OCI-LY7 (cell line): ENCODE results near the gene AGO1.

Experiments
- EZH2phosphoT487 ChIP-seq: fragments of 200-600 bp; sonication (generic); IDR thresholded peaks from 2 replicates; pipeline ENCODE4 v1.6.1; 2018; ENCODE audit warnings: low read depth, borderline replicate concordance, mild to moderate bottlenecking, mixed run types, antibody characterized with exemption, low read length, moderate library complexity, mixed read lengths
- TF ChIP-seq, protein P1 (sequence below): fragments of 200-600 bp; sonication (generic); conservative IDR thresholded peaks from 2 replicates; pipeline ENCODE4 v1.5.1; 2014; ENCODE audit warnings: mild to moderate bottlenecking, antibody characterized with exemption, low read length, moderate library complexity, mixed read lengths

DNA sequence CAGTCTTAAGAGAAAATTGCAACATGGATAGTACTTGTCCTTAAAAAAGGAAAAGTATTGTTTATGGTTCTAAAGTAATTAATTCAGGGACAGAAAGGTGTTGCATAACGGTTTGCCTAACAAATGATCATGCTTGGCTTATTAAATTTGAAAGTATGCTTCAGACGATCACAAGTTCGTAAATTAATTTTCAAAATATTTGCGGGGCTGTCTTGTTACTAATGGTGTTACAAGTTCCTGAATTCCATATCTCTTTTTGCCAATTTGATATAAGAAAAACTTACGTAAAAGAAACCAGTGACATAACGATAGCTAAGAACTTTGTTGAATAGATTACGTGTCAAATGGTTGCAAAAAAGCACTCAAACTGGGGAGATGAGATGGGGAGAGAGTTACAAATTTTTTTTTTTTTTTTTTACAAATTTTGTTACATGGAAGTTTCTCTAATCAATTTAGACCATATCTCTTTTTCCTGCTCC lies 49.2 kb downstream of the AGO1 start:
- TF ChIP-seq, protein P1, sequence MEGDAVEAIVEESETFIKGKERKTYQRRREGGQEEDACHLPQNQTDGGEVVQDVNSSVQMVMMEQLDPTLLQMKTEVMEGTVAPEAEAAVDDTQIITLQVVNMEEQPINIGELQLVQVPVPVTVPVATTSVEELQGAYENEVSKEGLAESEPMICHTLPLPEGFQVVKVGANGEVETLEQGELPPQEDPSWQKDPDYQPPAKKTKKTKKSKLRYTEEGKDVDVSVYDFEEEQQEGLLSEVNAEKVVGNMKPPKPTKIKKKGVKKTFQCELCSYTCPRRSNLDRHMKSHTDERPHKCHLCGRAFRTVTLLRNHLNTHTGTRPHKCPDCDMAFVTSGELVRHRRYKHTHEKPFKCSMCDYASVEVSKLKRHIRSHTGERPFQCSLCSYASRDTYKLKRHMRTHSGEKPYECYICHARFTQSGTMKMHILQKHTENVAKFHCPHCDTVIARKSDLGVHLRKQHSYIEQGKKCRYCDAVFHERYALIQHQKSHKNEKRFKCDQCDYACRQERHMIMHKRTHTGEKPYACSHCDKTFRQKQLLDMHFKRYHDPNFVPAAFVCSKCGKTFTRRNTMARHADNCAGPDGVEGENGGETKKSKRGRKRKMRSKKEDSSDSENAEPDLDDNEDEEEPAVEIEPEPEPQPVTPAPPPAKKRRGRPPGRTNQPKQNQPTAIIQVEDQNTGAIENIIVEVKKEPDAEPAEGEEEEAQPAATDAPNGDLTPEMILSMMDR: no peak
- TF ChIP-seq EZH2phosphoT487: no peak
